SU-DHL-6 (cell line): Measurements from ENCODE around the gene PCOLCE2.

Source experiments
- H2AFZ ChIP-seq: fragments of 200-600 bp; sonication (generic); 2 replicates; pipeline ENCODE4 v1.6.1; 2014; ENCODE audit warnings: low read depth, mild to moderate bottlenecking, moderate library complexity, mixed read lengths, antibody characterized with exemption, low read length; ENCODE audit not compliant: severe bottlenecking
- H3F3A ChIP-seq: fragments of 200-600 bp; shearing (Covaris generic); 2 replicates; pipeline ENCODE4 v1.6.0; 2016; ENCODE audit warnings: antibody characterized with exemption, mild to moderate bottlenecking; ENCODE audit not compliant: insufficient read depth
- H3K27ac ChIP-seq: fragments of 200-600 bp; sonication (generic); 2 replicates; pipeline ENCODE4 v1.5.1; 2016; ENCODE audit warnings: low read depth, mild to moderate bottlenecking, low read length, moderate library complexity, mixed read lengths
- H3K27me3 ChIP-seq: fragments of 200-600 bp; sonication (generic), shearing (Covaris generic); 2 replicates; pipeline ENCODE4 v1.6.0; 2014; ENCODE audit warnings: mild to moderate bottlenecking, low read length
- H3K36me3 ChIP-seq: fragments of 200-600 bp; sonication (generic); 2 replicates; pipeline ENCODE4 v1.6.1; 2014; ENCODE audit warnings: mild to moderate bottlenecking, low read length, mixed read lengths
- H3K4me2 ChIP-seq: fragments of 300-600, 200-600 bp; shearing (Covaris generic), sonication (generic); 2 replicates; pipeline ENCODE4 v1.6.0; 2014; ENCODE audit warnings: low read length, low read depth, mild to moderate bottlenecking; ENCODE audit not compliant: poor library complexity, severe bottlenecking
- H3K4me3 ChIP-seq: fragments of 200-600 bp; sonication (generic); 2 replicates; pipeline ENCODE4 v1.5.1; 2014; ENCODE audit warnings: antibody characterized with exemption, low read length, mild to moderate bottlenecking, mixed read lengths; ENCODE audit not compliant: insufficient read depth, poor library complexity, severe bottlenecking
- H3K79me2 ChIP-seq: fragments of 200-600 bp; sonication (generic); 2 replicates; pipeline ENCODE4 v1.6.1; 2014; ENCODE audit warnings: mild to moderate bottlenecking, low read length, moderate library complexity; ENCODE audit not compliant: insufficient read depth
- H3K9ac ChIP-seq: fragments of 200-600 bp; sonication (generic); 2 replicates; pipeline ENCODE4 v1.7.0; 2014; ENCODE audit warnings: mild to moderate bottlenecking, low read length
- H3K9me2 ChIP-seq: fragments of 200-600 bp; sonication (generic); replicated peaks from 2 replicates; pipeline ENCODE4 v1.6.1; 2014; ENCODE audit warnings: low read length; ENCODE audit not compliant: insufficient read depth
- H3K9me3 ChIP-seq: fragments of 200-600 bp; sonication (generic); 2 replicates; pipeline ENCODE4 v1.6.1; 2014; ENCODE audit warnings: low read length, mixed read lengths; ENCODE audit not compliant: insufficient read depth
- H4K20me1 ChIP-seq: fragments of 200-600 bp; sonication (generic); 2 replicates; pipeline ENCODE4 v1.6.1; 2014; ENCODE audit warnings: low read depth, mild to moderate bottlenecking, antibody characterized with exemption, low read length, moderate library complexity, mixed read lengths
- CTCF ChIP-seq: fragments of 200-600 bp; sonication (generic); IDR thresholded peaks from one replicate; pipeline ENCODE4 v1.5.1; 2017; ENCODE audit warnings: antibody characterized with exemption, mild to moderate bottlenecking, low read length, moderate library complexity; ENCODE audit not compliant: insufficient read depth, poor library complexity, severe bottlenecking
- EZH2phosphoT487 ChIP-seq: fragments of 200-600 bp; sonication (generic), shearing (Covaris generic); conservative IDR thresholded peaks from 2 replicates; pipeline ENCODE4 v1.6.1; 2018; ENCODE audit warnings: mild to moderate bottlenecking, antibody characterized with exemption, low read length, moderate library complexity, mixed read lengths

PCOLCE2 gene

GRCh38 chr3:142934128-142934886, 45.4 kb upstream of the PCOLCE2 start:
- H3K4me3 ChIP-seq, result no peak overlapping the region
- H3K79me2 ChIP-seq, result no peaks in the 10 kb centered on the region
- no peak overlapping the region for H3K9ac ChIP-seq
- H3K27me3 ChIP-seq, result no peaks in the 10 kb centered on the region
- no peaks in the 10 kb centered on the region for H3K9me2 ChIP-seq
- no peaks in the 10 kb centered on the region for H4K20me1 ChIP-seq
- H3K9me3 ChIP-seq, result no peaks in the 10 kb centered on the region
- TF ChIP-seq CTCF (no peak), EZH2phosphoT487 (no peak)
- no peaks in the 10 kb centered on the region for H3F3A ChIP-seq
- no peak overlapping the region for H2AFZ ChIP-seq
- H3K27ac ChIP-seq, result no peak overlapping the region
- no peak overlapping the region for H3K4me2 ChIP-seq
- no peaks in the 10 kb centered on the region for H3K36me3 ChIP-seq

GRCh38 chr3:142931222-142931621, 42.3 kb upstream of the PCOLCE2 start:
- Histone ChIP-seq H2AFZ (no peak overlapping the region), H3K4me2 (no peak overlapping the region)
- TF ChIP-seq EZH2phosphoT487 (no peak), CTCF (no peak)

GRCh38 chr3:142930463-142930862, 41.6 kb upstream of the PCOLCE2 start:
- H2AFZ ChIP-seq, result no peak overlapping the region
- TF ChIP-seq CTCF, result no peak
- no peak for TF ChIP-seq EZH2phosphoT487
- H3K79me2 ChIP-seq, result no peaks in the 10 kb centered on the region
- no peaks in the 10 kb centered on the region for H3F3A ChIP-seq
- no peak overlapping the region for H3K4me3 ChIP-seq
- no peaks in the 10 kb centered on the region for H3K9me2 ChIP-seq
- H3K9ac ChIP-seq, result no peak overlapping the region
- no peaks in the 10 kb centered on the region for H3K27me3 ChIP-seq
- H3K27ac ChIP-seq, result no peak overlapping the region
- no peaks in the 10 kb centered on the region for H4K20me1 ChIP-seq
- no peaks in the 10 kb centered on the region for H3K36me3 ChIP-seq
- H3K9me3 ChIP-seq, result no peaks in the 10 kb centered on the region
- no peak overlapping the region for H3K4me2 ChIP-seq

More at GRCh38 chr3:142931222-142931621, 42.3 kb upstream of the PCOLCE2 start:
- Histone ChIP-seq H3K27me3 (no peaks in the 10 kb centered on the region), H3K9me2 (no peaks in the 10 kb centered on the region), H3K79me2 (no peaks in the 10 kb centered on the region), H3F3A (no peaks in the 10 kb centered on the region), H3K4me3 (no peak overlapping the region), H4K20me1 (no peaks in the 10 kb centered on the region), H3K27ac (no peak overlapping the region), H3K9me3 (no peaks in the 10 kb centered on the region), H3K36me3 (no peaks in the 10 kb centered on the region), H3K9ac (no peak overlapping the region)
